Measurements from ENCODE around the gene PBX3.

PBX3 gene

GRCh38 chr9:125986966-125987365 lies 239.8 kb downstream of the PBX3 start:
- Histone ChIP-seq H3K4me1 (ENCODE audit: control insufficient read depth, insufficient read depth, low read length, poor library complexity, severe bottlenecking) (no peaks in the 10 kb centered on the region), H3K4me3 (ENCODE audit: extremely low read depth, insufficient read depth, low read length, poor library complexity, severe bottlenecking) (no peak overlapping the region)
- WGBS, 2 experiments (ENCODE audit: insufficient coverage in 2 of 2): 92 to 94% methylated on average over 2 of the region's 3 CpGs

GRCh38 chr9:125987420-125987819 lies 240.2 kb downstream of the PBX3 start:
- Histone ChIP-seq H3K4me1 (ENCODE audit: control insufficient read depth, insufficient read depth, low read length, poor library complexity, severe bottlenecking) (no peaks in the 10 kb centered on the region), H3K4me3 (ENCODE audit: extremely low read depth, insufficient read depth, low read length, poor library complexity, severe bottlenecking) (no peak overlapping the region), H3K27ac (ENCODE audit: low read depth, low read length, severe bottlenecking) (no peak overlapping the region), H3K36me3 (ENCODE audit: control insufficient read depth, insufficient read depth, low read length) (no peaks in the 10 kb centered on the region), H3K9me3 (ENCODE audit: control insufficient read depth, low read length) (no peaks in the 10 kb centered on the region)
- WGBS, 2 experiments (ENCODE audit: insufficient coverage in 2 of 2): 90 to 94% methylated on average over 3 to 5 of the region's 5 CpGs

More at GRCh38 chr9:125986966-125987365, 239.8 kb downstream of the PBX3 start:
- no peak overlapping the region for H3K27ac ChIP-seq (ENCODE audit: low read depth, low read length, severe bottlenecking)
- no peaks in the 10 kb centered on the region for H3K36me3 ChIP-seq (ENCODE audit: control insufficient read depth, insufficient read depth, low read length)
- H3K9me3 ChIP-seq (ENCODE audit: control insufficient read depth, low read length): no peaks in the 10 kb centered on the region

- Histone ChIP-seq H3K36me3 (ENCODE audit: control insufficient read depth, insufficient read depth, low read length) (no peaks in the 10 kb centered on the region), H3K4me3 (ENCODE audit: extremely low read depth, insufficient read depth, low read length, poor library complexity, severe bottlenecking) (no peak overlapping the region), H3K9me3 (ENCODE audit: control insufficient read depth, low read length) (no peaks in the 10 kb centered on the region), H3K27ac (ENCODE audit: low read depth, low read length, severe bottlenecking) (no peak overlapping the region), H3K4me1 (ENCODE audit: control insufficient read depth, insufficient read depth, low read length, poor library complexity, severe bottlenecking) (no peaks in the 10 kb centered on the region)
- WGBS, 2 experiments (ENCODE audit: insufficient coverage in 2 of 2): 87 to 92% methylated on average over 6 to 7 of the region's 9 CpGs
Observed at GRCh38 chr9:125988479-125989050, 241.4 kb downstream of the PBX3 start.

GRCh38 chr9:125989090-125989501 lies 241.9 kb downstream of the PBX3 start:
- no peaks in the 10 kb centered on the region for H3K36me3 ChIP-seq (ENCODE audit: control insufficient read depth, insufficient read depth, low read length)
- no peaks in the 10 kb centered on the region for H3K4me1 ChIP-seq (ENCODE audit: control insufficient read depth, insufficient read depth, low read length, poor library complexity, severe bottlenecking)
- no peak overlapping the region for H3K4me3 ChIP-seq (ENCODE audit: extremely low read depth, insufficient read depth, low read length, poor library complexity, severe bottlenecking)
- 86 to 96% methylated on average over 5 to 7 of the region's 8 CpGs for WGBS, 2 experiments (ENCODE audit: insufficient coverage in 2 of 2)
- H3K9me3 ChIP-seq (ENCODE audit: control insufficient read depth, low read length): no peaks in the 10 kb centered on the region
- H3K27ac ChIP-seq (ENCODE audit: low read depth, low read length, severe bottlenecking): no peak overlapping the region

GRCh38 chr9:125989524-125990180 lies 242.5 kb downstream of the PBX3 start:
- Histone ChIP-seq H3K4me1 (ENCODE audit: control insufficient read depth, insufficient read depth, low read length, poor library complexity, severe bottlenecking) (no peaks in the 10 kb centered on the region), H3K27ac (ENCODE audit: low read depth, low read length, severe bottlenecking) (no peak overlapping the region), H3K36me3 (ENCODE audit: control insufficient read depth, insufficient read depth, low read length) (no peaks in the 10 kb centered on the region), H3K4me3 (ENCODE audit: extremely low read depth, insufficient read depth, low read length, poor library complexity, severe bottlenecking) (no peak overlapping the region), H3K9me3 (ENCODE audit: control insufficient read depth, low read length) (no peaks in the 10 kb centered on the region)
- WGBS, 2 experiments (ENCODE audit: insufficient coverage in 2 of 2): 92 to 96% methylated on average over 10 to 11 of the region's 12 CpGs

GRCh38 chr9:125990186-125990792 lies 243.1 kb downstream of the PBX3 start:
- Histone ChIP-seq H3K4me3 (ENCODE audit: extremely low read depth, insufficient read depth, low read length, poor library complexity, severe bottlenecking) (no peak overlapping the region), H3K27ac (ENCODE audit: low read depth, low read length, severe bottlenecking) (no peak overlapping the region), H3K36me3 (ENCODE audit: control insufficient read depth, insufficient read depth, low read length) (no peaks in the 10 kb centered on the region), H3K9me3 (ENCODE audit: control insufficient read depth, low read length) (no peaks in the 10 kb centered on the region), H3K4me1 (ENCODE audit: control insufficient read depth, insufficient read depth, low read length, poor library complexity, severe bottlenecking) (no peaks in the 10 kb centered on the region)
- 95 to 96% methylated on average over 8 to 16 of the region's 16 CpGs for WGBS, 2 experiments (ENCODE audit: insufficient coverage in 2 of 2)

- H3K9me3 ChIP-seq (ENCODE audit: control insufficient read depth, low read length): no peaks in the 10 kb centered on the region
- 80 to 86% methylated on average over 9 to 12 of the region's 12 CpGs for WGBS, 2 experiments (ENCODE audit: insufficient coverage in 2 of 2)
Observed at GRCh38 chr9:125990793-125991220, 243.6 kb downstream of the PBX3 start.

GRCh38 chr9:125991886-125992529 lies 244.8 kb downstream of the PBX3 start:
- Histone ChIP-seq H3K4me1 (ENCODE audit: control insufficient read depth, insufficient read depth, low read length, poor library complexity, severe bottlenecking) (no peaks in the 10 kb centered on the region), H3K9me3 (ENCODE audit: control insufficient read depth, low read length) (no peaks in the 10 kb centered on the region), H3K27ac (ENCODE audit: low read depth, low read length, severe bottlenecking) (no peak overlapping the region), H3K4me3 (ENCODE audit: extremely low read depth, insufficient read depth, low read length, poor library complexity, severe bottlenecking) (no peak overlapping the region), H3K36me3 (ENCODE audit: control insufficient read depth, insufficient read depth, low read length) (no peaks in the 10 kb centered on the region)
- 88 to 92% methylated on average over 4 to 6 of the region's 11 CpGs for WGBS, 2 experiments (ENCODE audit: insufficient coverage in 2 of 2)

More at GRCh38 chr9:125990793-125991220, 243.6 kb downstream of the PBX3 start:
- Histone ChIP-seq H3K27ac (ENCODE audit: low read depth, low read length, severe bottlenecking) (no peak overlapping the region), H3K36me3 (ENCODE audit: control insufficient read depth, insufficient read depth, low read length) (no peaks in the 10 kb centered on the region), H3K4me1 (ENCODE audit: control insufficient read depth, insufficient read depth, low read length, poor library complexity, severe bottlenecking) (no peaks in the 10 kb centered on the region), H3K4me3 (ENCODE audit: extremely low read depth, insufficient read depth, low read length, poor library complexity, severe bottlenecking) (no peak overlapping the region)

- no peak overlapping the region for H3K27ac ChIP-seq (ENCODE audit: low read depth, low read length, severe bottlenecking)
- H3K36me3 ChIP-seq (ENCODE audit: control insufficient read depth, insufficient read depth, low read length): no peaks in the 10 kb centered on the region
- H3K9me3 ChIP-seq (ENCODE audit: control insufficient read depth, low read length): no peaks in the 10 kb centered on the region
- no peak overlapping the region for H3K4me3 ChIP-seq (ENCODE audit: extremely low read depth, insufficient read depth, low read length, poor library complexity, severe bottlenecking)
- 85 to 88% methylated on average over 7 to 8 of the region's 8 CpGs for WGBS, 2 experiments (ENCODE audit: insufficient coverage in 2 of 2)
- no peaks in the 10 kb centered on the region for H3K4me1 ChIP-seq (ENCODE audit: control insufficient read depth, insufficient read depth, low read length, poor library complexity, severe bottlenecking)
Observed at GRCh38 chr9:125992557-125992956, 245.4 kb downstream of the PBX3 start.

GRCh38 chr9:125993466-125993865 lies 246.3 kb downstream of the PBX3 start:
- Histone ChIP-seq H3K27ac (ENCODE audit: low read depth, low read length, severe bottlenecking) (no peak overlapping the region), H3K36me3 (ENCODE audit: control insufficient read depth, insufficient read depth, low read length) (no peaks in the 10 kb centered on the region), H3K9me3 (ENCODE audit: control insufficient read depth, low read length) (no peaks in the 10 kb centered on the region), H3K4me3 (ENCODE audit: extremely low read depth, insufficient read depth, low read length, poor library complexity, severe bottlenecking) (no peak overlapping the region), H3K4me1 (ENCODE audit: control insufficient read depth, insufficient read depth, low read length, poor library complexity, severe bottlenecking) (no peaks in the 10 kb centered on the region)
- 92 to 95% methylated on average over 10 to 12 of the region's 15 CpGs for WGBS, 2 experiments (ENCODE audit: insufficient coverage in 2 of 2)

Data from mesodermal cell (in vitro differentiated cells).